H9 (cell line): ENCODE measurements around the gene CHD6. TPM values are rescaled to one million over a fixed set of nuclear protein-coding genes. Genes with fewer than 3 reads are reported as not detected.

ENCODE experiments used
- DNase-seq: peaks from one replicate; pipeline ENCODE4 v3.0.0-alpha.2; 2017
- H2AFZ ChIP-seq: one replicate; pipeline ENCODE4 v1.6.1; 2013; ENCODE audit warnings: mild to moderate bottlenecking, low read length, control low read depth, moderate library complexity
- H2AK5ac ChIP-seq: 2 replicates; pipeline ENCODE4 v1.6.1; 2013; ENCODE audit warnings: low read length, control low read depth, mixed read lengths; ENCODE audit not compliant: insufficient read length
- H2BK120ac ChIP-seq: one replicate; pipeline ENCODE4 v1.6.1; 2013; ENCODE audit warnings: low read depth, mild to moderate bottlenecking, low read length, control low read depth, inconsistent platforms; ENCODE audit not compliant: poor library complexity, severe bottlenecking
- H2BK12ac ChIP-seq: 2 replicates; pipeline ENCODE4 v1.6.1; 2013; ENCODE audit warnings: low read length, control low read depth, mixed read lengths, low read depth; ENCODE audit not compliant: insufficient read length
- H2BK15ac ChIP-seq: 2 replicates; pipeline ENCODE4 v1.6.1; 2013; ENCODE audit warnings: low read depth, low read length, control low read depth
- H2BK20ac ChIP-seq: one replicate; pipeline ENCODE4 v1.6.1; 2013; ENCODE audit warnings: low read depth, mild to moderate bottlenecking, low read length, control low read depth, inconsistent platforms; ENCODE audit not compliant: poor library complexity, severe bottlenecking
- H2BK5ac ChIP-seq: 2 replicates; pipeline ENCODE4 v1.6.1; 2013; ENCODE audit warnings: low read length, control low read depth, mixed read lengths; ENCODE audit not compliant: insufficient read length
- H3K14ac ChIP-seq: 2 replicates; pipeline ENCODE4 v1.6.1; 2013; ENCODE audit warnings: low read length, control low read depth; ENCODE audit not compliant: insufficient read depth
- H3K18ac ChIP-seq: 2 replicates; pipeline ENCODE4 v1.6.1; 2013; ENCODE audit warnings: low read depth, mild to moderate bottlenecking, mixed read lengths, low read length, control low read depth; ENCODE audit not compliant: insufficient read length
- H3K23ac ChIP-seq: 2 replicates; pipeline ENCODE4 v1.6.1; 2013; ENCODE audit warnings: low read length, control low read depth, mixed read lengths, low read depth; ENCODE audit not compliant: insufficient read length
- H3K23me2 ChIP-seq: 2 replicates; pipeline ENCODE4 v1.6.1; 2013; ENCODE audit warnings: low read depth, mild to moderate bottlenecking, mixed read lengths, low read length, control low read depth; ENCODE audit not compliant: insufficient read length, poor library complexity, severe bottlenecking
- H3K27ac ChIP-seq: 2 replicates; pipeline ENCODE4 v1.5.1; 2013; ENCODE audit warnings: low read length, control low read depth, mixed read lengths, low read depth; ENCODE audit not compliant: insufficient read length
- H3K27me3 ChIP-seq: 2 replicates; pipeline ENCODE4 v1.6.1; 2013; ENCODE audit warnings: low read length, control low read depth, inconsistent platforms; ENCODE audit not compliant: insufficient read depth
- H3K4ac ChIP-seq: 2 replicates; pipeline ENCODE4 v1.6.1; 2013; ENCODE audit warnings: low read depth, mild to moderate bottlenecking, control low read depth, inconsistent platforms, low read length, moderate library complexity
- H3K4me1 ChIP-seq: 2 replicates; pipeline ENCODE4 v1.6.1; 2013; ENCODE audit warnings: low read length, control low read depth, inconsistent platforms; ENCODE audit not compliant: insufficient read depth
- H3K4me2 ChIP-seq: 2 replicates; pipeline ENCODE4 v1.6.1; 2013; ENCODE audit warnings: low read length, control low read depth, mixed read lengths; ENCODE audit not compliant: insufficient read length, insufficient read depth
- H3K56ac ChIP-seq: 2 replicates; pipeline ENCODE4 v1.6.1; 2013; ENCODE audit warnings: low read depth, mild to moderate bottlenecking, mixed read lengths, low read length, control low read depth; ENCODE audit not compliant: insufficient read length
- H3K79me1 ChIP-seq: 2 replicates; pipeline ENCODE4 v1.6.1; 2013; ENCODE audit warnings: low read depth, mild to moderate bottlenecking, moderate library complexity, low read length, control low read depth, inconsistent platforms; ENCODE audit not compliant: insufficient read depth, poor library complexity, severe bottlenecking
- H3K79me2 ChIP-seq: 2 replicates; pipeline ENCODE4 v1.6.1; 2013; ENCODE audit warnings: low read length, control low read depth, inconsistent platforms; ENCODE audit not compliant: insufficient read depth
- H3K9ac ChIP-seq: 2 replicates; pipeline ENCODE4 v1.6.1; 2013; ENCODE audit warnings: low read length, control low read depth, mixed read lengths; ENCODE audit not compliant: insufficient read length; ENCODE audit errors: extremely low read depth
- H3K9me3 ChIP-seq: one replicate; pipeline ENCODE4 v1.6.1; 2013; ENCODE audit warnings: low read depth, low read length, inconsistent platforms; ENCODE audit not compliant: control insufficient read depth
- H3T11ph ChIP-seq: one replicate; pipeline ENCODE4 v1.6.1; 2013; ENCODE audit warnings: mild to moderate bottlenecking, low read length, control low read depth, inconsistent platforms
- H4K20me1 ChIP-seq: one replicate; pipeline ENCODE4 v1.6.1; 2013; ENCODE audit not compliant: control insufficient read depth, insufficient read length, insufficient read depth
- H4K5ac ChIP-seq: 2 replicates; pipeline ENCODE4 v1.6.1; 2013; ENCODE audit warnings: low read depth, mild to moderate bottlenecking, mixed read lengths, low read length, control low read depth; ENCODE audit not compliant: insufficient read length
- H4K8ac ChIP-seq: replicated peaks from 2 replicates; pipeline ENCODE4 v1.6.1; 2013; ENCODE audit warnings: low read length, control low read depth, mixed read lengths, low read depth; ENCODE audit not compliant: insufficient read length
- H4K91ac ChIP-seq: 2 replicates; pipeline ENCODE4 v1.6.1; 2013; ENCODE audit warnings: low read depth, mild to moderate bottlenecking, moderate library complexity, mixed read lengths, low read length, control low read depth; ENCODE audit not compliant: insufficient read length
- H3K27ac Mint-ChIP-seq, 3 experiments: 2 replicates in 2 of 3; 3 replicates in 1 of 3; pipeline ENCODE4 v1.8.0; 2020 to 2021; ENCODE audit warnings: mixed read lengths in 3 of 3, mild to moderate bottlenecking in 1 of 3, moderate library complexity in 1 of 3
- H3K27me3 Mint-ChIP-seq: 2 replicates; pipeline ENCODE4 v1.8.0; 2021; ENCODE audit warnings: low read depth, mild to moderate bottlenecking, moderate library complexity, mixed read lengths
- H3K36me3 Mint-ChIP-seq, 3 experiments: 2 replicates in 2 of 3; 3 replicates in 1 of 3; pipeline ENCODE4 v1.8.0; 2020 to 2021; ENCODE audit warnings: low read depth in 3 of 3, mixed read lengths in 3 of 3; ENCODE audit not compliant: insufficient read depth in 1 of 3
- H3K4me1 Mint-ChIP-seq, 2 experiments: 2 replicates each; pipeline ENCODE4 v1.8.0; 2020; ENCODE audit warnings: mixed read lengths in 2 of 2
- H3K4me3 Mint-ChIP-seq, 2 experiments: 2 replicates in 1 of 2; 3 replicates in 1 of 2; pipeline ENCODE4 v1.8.0; 2020 to 2021; ENCODE audit warnings: mild to moderate bottlenecking in 2 of 2, mixed read lengths in 2 of 2, moderate library complexity in 1 of 2
- H3K9me3 Mint-ChIP-seq, 2 experiments: 2 replicates in 1 of 2; 3 replicates in 1 of 2; pipeline ENCODE4 v1.8.0; 2020; ENCODE audit warnings: mild to moderate bottlenecking in 2 of 2, mixed read lengths in 2 of 2, moderate library complexity in 1 of 2
- CTCF ChIP-seq: fragments of 200-600 bp; sonication (generic); conservative IDR thresholded peaks from 3 replicates; pipeline ENCODE4 v1.8.0; 2021; ENCODE audit warnings: antibody characterized with exemption, mild to moderate bottlenecking
- WGBS: extraction: QIAGEN DNeasy Blood & Tissue Kit; methylation state at CpG from one replicate; pipeline ENCODE4 v1.1.7; 2013; ENCODE audit warnings: missing lambda C conversion rate, low lambda C conversion rate, mixed read lengths; ENCODE audit not compliant: insufficient read length; ENCODE audit errors: extremely low coverage; 5-methylcytosine and 5-hydroxymethylcytosine counted together
- total RNA-seq: library from RNA; stranded (reverse); gene quantifications from 2 replicates; pipeline ENCODE4 v1.2.1, GENCODE V29; 2021

The CHD6 gene
- total RNA-seq, 1 experiment from 2014 or later, result 51.5 TPM

- WGBS, result no CpG with 5 or more reads among the region's 2 CpGs
- Histone ChIP-seq H3K18ac (no peak overlapping the region), H4K91ac (no peak overlapping the region), H3K23me2 (no peaks in the 10 kb centered on the region), H2BK15ac (no peak overlapping the region), H2BK20ac (no peak overlapping the region), H4K8ac (no peak overlapping the region), H2BK12ac (no peak overlapping the region), H2AK5ac (no peak overlapping the region), H3K9me3 (no peaks in the 10 kb centered on the region), H3K4me1 (no peaks in the 10 kb centered on the region), H3K23ac (no peak overlapping the region), H3T11ph (no peak overlapping the region), H4K20me1 (no peaks in the 10 kb centered on the region), H2BK120ac (no peak overlapping the region), H3K9ac (no peak overlapping the region), H3K79me2 (no peaks in the 10 kb centered on the region), H2BK5ac (no peak overlapping the region), H3K27ac (no peak overlapping the region), H3K56ac (no peak overlapping the region), H3K79me1 (no peaks in the 10 kb centered on the region), H3K4ac (no peak overlapping the region), H4K5ac (no peak overlapping the region), H2AFZ (no peak overlapping the region), H3K27me3 (no peaks in the 10 kb centered on the region), H3K4me2 (no peak overlapping the region), H3K14ac (no peak overlapping the region)
- Mint-ChIP-seq H3K4me3 (no peak overlapping the region), H3K4me1 (no peaks in the 10 kb centered on the region), H3K36me3 (peaks cover 37 to 89% (median 87%) of the 10 kb centered on the region in 3 experiments), H3K27me3 (no peaks in the 10 kb centered on the region), H3K9me3 (no peaks in the 10 kb centered on the region), H3K27ac (no peak overlapping the region)
- DNase-seq, result no peak
- peak; percentile 50 for TF ChIP-seq CTCF
Measured at GRCh38 chr20:41411391-41411847, 206.8 kb downstream of the CHD6 start.
